ENCODE measurements around the gene ADIPOQ.
"Not testable (repeated sequence)": the region's sequence is repeated elsewhere in the genome, so short reads cannot be mapped to it uniquely, and the experiment has no call there.

Gene ADIPOQ

DNA sequence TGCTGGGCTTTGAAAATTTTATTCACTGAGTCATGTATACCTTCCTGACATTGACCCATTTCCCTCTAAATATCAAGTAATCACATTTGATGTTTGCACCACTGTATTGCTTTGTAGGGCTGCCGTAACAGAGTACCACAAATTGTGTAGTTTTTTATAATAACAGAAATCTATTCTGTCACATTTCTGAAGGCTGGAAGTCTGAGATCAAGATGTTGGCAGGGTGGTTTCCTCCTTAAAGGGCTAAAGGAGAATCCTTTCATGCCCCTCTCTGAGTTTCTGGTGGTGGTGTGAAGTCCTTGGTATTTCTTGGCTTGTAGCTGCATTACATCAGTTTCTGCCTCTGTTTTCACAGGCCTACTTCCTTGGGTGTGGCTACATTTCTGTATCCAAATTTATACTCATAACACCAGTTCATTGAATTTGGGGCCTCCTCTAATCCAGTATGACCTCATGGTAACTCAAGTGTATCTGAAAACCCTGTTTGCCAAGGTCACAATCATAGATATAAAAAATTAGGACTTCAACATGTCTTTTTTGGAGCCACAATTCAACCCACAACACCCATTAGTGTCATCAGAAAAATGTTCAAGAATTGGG lies 58.7 kb downstream of the ADIPOQ start:
- H3K4me1 Mint-ChIP-seq: peaks cover 29% of the 10 kb centered on the region
- peak overlapping the region; percentile 84 to 93 for H3K27ac Mint-ChIP-seq
- peak; percentile 97 for ATAC-seq
- no peak overlapping the region for H3K4me3 Mint-ChIP-seq
- H3K27me3 Mint-ChIP-seq: no peaks in the 10 kb centered on the region
- H3K9me3 Mint-ChIP-seq: peaks cover 14 to 36% of the 10 kb centered on the region in 2 donors
- peak; percentile 20 to 61 for DNase-seq

DNA sequence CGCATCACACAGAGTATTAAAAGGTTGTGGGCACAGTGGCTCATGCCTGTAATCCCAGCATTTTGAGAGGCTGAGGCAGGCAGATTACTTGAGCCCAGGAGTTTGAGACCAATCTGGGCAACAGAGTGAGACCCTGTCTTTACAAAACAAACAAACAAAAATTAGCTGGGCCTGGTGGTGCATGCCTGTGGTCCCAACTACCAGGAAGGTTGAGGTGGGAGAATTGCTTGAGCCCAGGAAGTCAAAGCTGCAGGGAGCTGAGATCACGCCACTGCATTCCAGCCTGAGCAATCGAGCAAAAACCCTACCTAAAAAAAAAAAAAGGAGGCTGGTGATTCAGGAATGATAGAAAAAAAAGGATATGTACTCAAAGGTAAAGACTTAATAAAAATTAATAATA lies 59.6 kb downstream of the ADIPOQ start:
- Mint-ChIP-seq H3K27ac (peak overlapping the region in 1 of 2 donors; percentile 65), H3K27me3 (no peaks in the 10 kb centered on the region)
- DNase-seq: no peak

DNA sequence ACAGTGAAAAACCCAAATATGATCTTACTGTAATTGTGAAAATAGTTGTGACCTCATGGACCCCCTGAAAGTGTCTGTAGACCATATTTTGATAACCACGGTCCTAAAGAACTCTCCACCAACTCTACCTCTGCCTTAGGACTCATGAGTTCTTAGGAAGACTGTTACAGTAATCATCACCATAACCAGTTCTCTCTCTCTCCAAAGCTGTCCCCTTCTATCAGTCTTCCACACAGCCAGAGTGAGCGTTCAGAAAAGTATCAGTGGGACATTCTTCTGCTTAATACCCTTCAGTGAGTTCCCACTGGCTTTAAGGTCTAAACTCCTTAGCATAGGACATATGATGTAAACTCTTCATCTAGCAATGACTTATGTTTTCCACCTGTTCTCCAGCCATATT lies 60.2 kb downstream of the ADIPOQ start:
- Mint-ChIP-seq H3K27me3 (no peaks in the 10 kb centered on the region), H3K4me1 (peaks cover 29% of the 10 kb centered on the region), H3K27ac (no peak overlapping the region), H3K4me3 (no peak overlapping the region), H3K9me3 (peaks cover 27 to 50% of the 10 kb centered on the region in 2 donors)
- DNase-seq: no peak
- ATAC-seq: no peak

More for the DNA sequence above, 59.6 kb downstream of the ADIPOQ start:
- ATAC-seq: no peak
- H3K9me3 Mint-ChIP-seq: peaks cover 23 to 45% of the 10 kb centered on the region in 2 donors
- peaks cover 29% of the 10 kb centered on the region for H3K4me1 Mint-ChIP-seq
- H3K4me3 Mint-ChIP-seq: no peak overlapping the region

DNA sequence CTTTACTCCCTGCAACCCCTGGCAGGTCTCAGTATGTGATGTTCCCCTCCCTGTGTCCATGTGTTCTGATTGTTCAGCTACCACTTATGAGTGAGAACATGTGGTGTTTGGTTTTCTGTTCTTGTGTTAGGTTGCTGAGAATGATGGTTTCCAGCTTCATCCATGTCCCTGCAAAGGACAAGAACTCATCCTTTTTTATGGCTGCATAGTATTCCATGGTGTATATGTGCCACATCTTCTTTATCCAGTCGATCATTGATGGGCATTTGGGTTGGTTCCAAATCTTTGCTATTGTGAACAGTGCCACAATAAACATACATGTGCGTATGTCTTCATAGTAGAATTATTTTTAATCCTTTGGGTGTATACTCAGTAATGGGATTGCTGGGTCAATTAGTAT lies 61.2 kb downstream of the ADIPOQ start:
- DNase-seq, H3K4me3 Mint-ChIP-seq, ATAC-seq, H3K27ac Mint-ChIP-seq, H3K27me3 Mint-ChIP-seq: not testable (repeated sequence)
- Mint-ChIP-seq H3K4me1 (peaks cover 39% of the 10 kb centered on the region), H3K9me3 (peaks cover 34 to 59% of the 10 kb centered on the region in 2 donors)

DNA sequence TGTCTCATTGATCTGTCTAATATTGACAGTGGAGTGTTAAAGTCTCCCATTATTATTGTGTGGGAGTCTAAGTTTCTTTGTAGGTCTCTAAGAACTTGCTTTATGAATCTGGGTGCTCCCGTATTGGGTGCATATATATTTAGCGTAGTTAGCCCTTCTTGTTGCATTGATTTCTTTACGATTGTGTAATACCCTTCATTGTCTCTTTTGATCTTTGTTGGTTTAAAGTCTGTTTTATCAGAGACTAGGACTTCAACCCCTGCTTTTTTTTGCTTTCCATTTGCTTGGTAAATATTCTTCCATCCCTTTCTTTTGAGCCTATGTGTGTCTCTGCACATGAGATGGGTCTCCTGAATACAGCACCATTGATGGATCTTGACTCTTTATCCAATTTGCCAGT lies 64.6 kb downstream of the ADIPOQ start:
- Mint-ChIP-seq H3K9me3 (peaks cover 34 to 59% of the 10 kb centered on the region in 2 donors), H3K4me1 (peaks cover 28% of the 10 kb centered on the region)
- ATAC-seq, H3K4me3 Mint-ChIP-seq, H3K27ac Mint-ChIP-seq, H3K27me3 Mint-ChIP-seq, DNase-seq: not testable (repeated sequence)
